BLaER1 (cell line): ENCODE measurements around the gene F2RL3.
A peak's percentile ranks its signal among the peaks of the same experiment; 100 is the strongest.

ENCODE experiments used
- H3K27ac ChIP-seq: shearing (Covaris generic); formaldehyde crosslinking; 2 replicates; pipeline ENCODE4 v1.8.1; 2022
- H3K27me3 ChIP-seq: shearing (Covaris generic); formaldehyde crosslinking; 2 replicates; pipeline ENCODE4 v1.8.1; 2022
- H3K36me3 ChIP-seq: shearing (Covaris generic); formaldehyde crosslinking; 2 replicates; pipeline ENCODE4 v1.8.1; 2022
- H3K4me1 ChIP-seq: shearing (Covaris generic); formaldehyde crosslinking; 2 replicates; pipeline ENCODE4 v1.8.1; 2022
- H3K4me2 ChIP-seq: shearing (Covaris generic); formaldehyde crosslinking; 2 replicates; pipeline ENCODE4 v1.8.1; 2022
- H3K4me3 ChIP-seq: shearing (Covaris generic); formaldehyde crosslinking; 2 replicates; pipeline ENCODE4 v1.8.1; 2022
- H3K9ac ChIP-seq: shearing (Covaris generic); formaldehyde crosslinking; 2 replicates; pipeline ENCODE4 v1.8.1; 2022
- H3K9me3 ChIP-seq: shearing (Covaris generic); formaldehyde crosslinking; 2 replicates; pipeline ENCODE4 v1.8.1; 2022
- H4K20me1 ChIP-seq: shearing (Covaris generic); formaldehyde crosslinking; 2 replicates; pipeline ENCODE4 v1.8.1; 2022
- Cebpa-rat ChIP-seq: shearing (Covaris generic); IDR thresholded peaks from 2 replicates; pipeline ENCODE4 v1.8.1; 2022

Gene F2RL3

GRCh38 chr19:16897856-16898161, 9.0 kb downstream of the F2RL3 start:
- Histone ChIP-seq H3K9me3 (no peaks in the 10 kb centered on the region), H3K36me3 (no peaks in the 10 kb centered on the region), H3K4me2 (peak overlapping the region; percentile 97), H4K20me1 (no peaks in the 10 kb centered on the region), H3K4me3 (peak overlapping the region; percentile 74), H3K9ac (peak overlapping the region; percentile 76), H3K27ac (peak overlapping the region; percentile 77), H3K4me1 (peaks cover 86% of the 10 kb centered on the region), H3K27me3 (no peaks in the 10 kb centered on the region)
- no peak for TF ChIP-seq Cebpa-rat

GRCh38 chr19:16898361-16899015, 9.7 kb downstream of the F2RL3 start:
- no peaks in the 10 kb centered on the region for H3K27me3 ChIP-seq
- no peaks in the 10 kb centered on the region for H4K20me1 ChIP-seq
- peak overlapping the region; percentile 61 for H3K27ac ChIP-seq
- H3K9ac ChIP-seq = 0 out of 2 replicates have a peak overlapping the region, but pooled peaks have one; percentile 76
- peak overlapping the region; percentile 97 for H3K4me2 ChIP-seq
- H3K4me1 ChIP-seq = peaks cover 80% of the 10 kb centered on the region
- H3K4me3 ChIP-seq = peak overlapping the region; percentile 74; the same call in 1 of the 2 replicates
- H3K9me3 ChIP-seq = no peaks in the 10 kb centered on the region
- no peak for TF ChIP-seq Cebpa-rat
- no peaks in the 10 kb centered on the region for H3K36me3 ChIP-seq

- Histone ChIP-seq H3K36me3 (no peaks in the 10 kb centered on the region), H3K4me3 (no peak overlapping the region), H3K27me3 (no peaks in the 10 kb centered on the region), H3K9me3 (no peaks in the 10 kb centered on the region), H4K20me1 (no peaks in the 10 kb centered on the region), H3K27ac (peak overlapping the region; percentile 61), H3K9ac (peak overlapping the region; percentile 29; the same call in 1 of the 2 replicates), H3K4me1 (peaks cover 68% of the 10 kb centered on the region), H3K4me2 (peak overlapping the region; percentile 97)
- TF ChIP-seq Cebpa-rat = no peak
Measured at GRCh38 chr19:16899566-16900075, 10.8 kb downstream of the F2RL3 start.

GRCh38 chr19:16901491-16902175, 12.8 kb downstream of the F2RL3 start:
- Histone ChIP-seq H3K9me3 (no peaks in the 10 kb centered on the region), H3K27ac (no peak overlapping the region), H3K36me3 (no peaks in the 10 kb centered on the region), H3K4me1 (peaks cover 55% of the 10 kb centered on the region), H4K20me1 (no peaks in the 10 kb centered on the region), H3K9ac (no peak overlapping the region), H3K4me3 (no peak overlapping the region), H3K4me2 (no peak overlapping the region), H3K27me3 (no peaks in the 10 kb centered on the region)
- no peak for TF ChIP-seq Cebpa-rat

- H3K27ac ChIP-seq = no peak overlapping the region
- no peak for TF ChIP-seq Cebpa-rat
Measured at GRCh38 chr19:16902545-16902944, 13.7 kb downstream of the F2RL3 start.

GRCh38 chr19:16903347-16903746, 14.5 kb downstream of the F2RL3 start:
- H3K36me3 ChIP-seq = no peaks in the 10 kb centered on the region
- no peaks in the 10 kb centered on the region for H4K20me1 ChIP-seq
- peaks cover 45% of the 10 kb centered on the region for H3K4me1 ChIP-seq
- no peaks in the 10 kb centered on the region for H3K9me3 ChIP-seq
- no peak overlapping the region for H3K4me2 ChIP-seq
- no peak for TF ChIP-seq Cebpa-rat
- no peak overlapping the region for H3K9ac ChIP-seq
- H3K4me3 ChIP-seq = no peak overlapping the region
- no peaks in the 10 kb centered on the region for H3K27me3 ChIP-seq
- H3K27ac ChIP-seq = no peak overlapping the region

More at GRCh38 chr19:16902545-16902944, 13.7 kb downstream of the F2RL3 start:
- Histone ChIP-seq H3K27me3 (no peaks in the 10 kb centered on the region), H3K9ac (no peak overlapping the region), H3K4me2 (no peak overlapping the region), H3K4me3 (no peak overlapping the region), H4K20me1 (no peaks in the 10 kb centered on the region), H3K36me3 (no peaks in the 10 kb centered on the region), H3K9me3 (no peaks in the 10 kb centered on the region), H3K4me1 (peaks cover 53% of the 10 kb centered on the region)

- no peak overlapping the region for H3K9ac ChIP-seq
- no peaks in the 10 kb centered on the region for H3K27me3 ChIP-seq
- no peak for TF ChIP-seq Cebpa-rat
Measured at GRCh38 chr19:16904599-16904998, 15.8 kb downstream of the F2RL3 start.

GRCh38 chr19:16908759-16909158, 20.0 kb downstream of the F2RL3 start:
- H3K27me3 ChIP-seq = no peaks in the 10 kb centered on the region
- H3K4me3 ChIP-seq = no peak overlapping the region
- TF ChIP-seq Cebpa-rat = no peak
- peaks cover 7% of the 10 kb centered on the region; the same call in 1 of the 2 replicates for H3K4me1 ChIP-seq
- no peak overlapping the region for H3K27ac ChIP-seq
- no peak overlapping the region for H3K4me2 ChIP-seq
- peaks cover 16% of the 10 kb centered on the region for H3K36me3 ChIP-seq
- peaks cover 35% of the 10 kb centered on the region for H3K9me3 ChIP-seq
- no peaks in the 10 kb centered on the region for H4K20me1 ChIP-seq
- H3K9ac ChIP-seq = no peak overlapping the region

More at GRCh38 chr19:16904599-16904998, 15.8 kb downstream of the F2RL3 start:
- Histone ChIP-seq H3K27ac (no peak overlapping the region), H3K9me3 (no peaks in the 10 kb centered on the region), H3K4me2 (no peak overlapping the region), H3K4me3 (no peak overlapping the region), H3K36me3 (no peaks in the 10 kb centered on the region), H4K20me1 (no peaks in the 10 kb centered on the region), H3K4me1 (peaks cover 32% of the 10 kb centered on the region)

GRCh38 chr19:16911046-16911445, 22.2 kb downstream of the F2RL3 start:
- no peak overlapping the region for H3K9ac ChIP-seq

GRCh38 chr19:16912780-16913179, 24.0 kb downstream of the F2RL3 start:
- no peak overlapping the region for H3K4me2 ChIP-seq
- H3K36me3 ChIP-seq = peaks cover 27% of the 10 kb centered on the region
- no peaks in the 10 kb centered on the region for H4K20me1 ChIP-seq
- no peak overlapping the region for H3K9ac ChIP-seq
- H3K27me3 ChIP-seq = no peaks in the 10 kb centered on the region
- TF ChIP-seq Cebpa-rat = no peak
- H3K4me3 ChIP-seq = no peak overlapping the region
- peaks cover 54% of the 10 kb centered on the region for H3K9me3 ChIP-seq
- no peak overlapping the region for H3K27ac ChIP-seq
- peaks cover 7% of the 10 kb centered on the region; the same call in 1 of the 2 replicates for H3K4me1 ChIP-seq

More at GRCh38 chr19:16911046-16911445, 22.2 kb downstream of the F2RL3 start:
- no peak for TF ChIP-seq Cebpa-rat
- Histone ChIP-seq H3K4me2 (no peak overlapping the region), H3K27me3 (no peaks in the 10 kb centered on the region), H3K36me3 (peaks cover 27% of the 10 kb centered on the region), H3K4me1 (peaks cover 7% of the 10 kb centered on the region), H4K20me1 (no peaks in the 10 kb centered on the region), H3K27ac (no peak overlapping the region), H3K9me3 (peaks cover 54% of the 10 kb centered on the region), H3K4me3 (no peak overlapping the region)
